SK-N-SH (cell line): Measurements from ENCODE around the gene ESPL1.

Experiments used
- CTCF ChIP-seq: fragments of 200-600 bp; sonication (generic); IDR thresholded peaks from 2 replicates; pipeline ENCODE4 v1.6.1; 2017; ENCODE audit warnings: antibody characterized with exemption, mild to moderate bottlenecking, moderate library complexity
- ELF1 ChIP-seq: IDR thresholded peaks from 2 replicates; pipeline ENCODE4 v1.4.0; 2012
- EP300 ChIP-seq, 2 experiments: IDR thresholded peaks; 2 replicates each; pipeline versions ENCODE4 v1.4.0 to v1.6.1; 2012; ENCODE audit warnings: borderline replicate concordance in 1 of 2, low read depth in 1 of 2, low read length in 1 of 2
- GABPA ChIP-seq: IDR thresholded peaks from 2 replicates; pipeline ENCODE4 v1.4.0; 2012; ENCODE audit warnings: low read depth, mild to moderate bottlenecking
- NFIC ChIP-seq: IDR thresholded peaks from 2 replicates; pipeline ENCODE4 v1.4.0; 2012; ENCODE audit warnings: borderline replicate concordance
- NRF1 ChIP-seq: IDR thresholded peaks from 2 replicates; pipeline ENCODE4 v1.6.1; 2012; ENCODE audit warnings: low read depth, mild to moderate bottlenecking, low read length
- POLR2AphosphoS5 ChIP-seq: IDR thresholded peaks from 2 replicates; pipeline ENCODE4 v1.6.1; 2012; ENCODE audit warnings: low read depth, low read length
- RXRA ChIP-seq: IDR thresholded peaks from 2 replicates; pipeline ENCODE4 v1.4.0; 2012; ENCODE audit warnings: low read depth, mild to moderate bottlenecking, borderline replicate concordance
- SMC3 ChIP-seq: IDR thresholded peaks from 2 replicates; pipeline ENCODE4 v1.6.1; 2012; ENCODE audit warnings: low read depth, low read length, improper control_type of control experiment
- TAF1 ChIP-seq: IDR thresholded peaks from 2 replicates; pipeline ENCODE4 v1.6.1; 2012; ENCODE audit warnings: low read depth, mild to moderate bottlenecking, low read length, moderate library complexity, borderline replicate concordance
- TEAD4 ChIP-seq: IDR thresholded peaks from 2 replicates; pipeline ENCODE4 v1.4.0; 2012; ENCODE audit warnings: mild to moderate bottlenecking, borderline replicate concordance; ENCODE audit not compliant: insufficient read depth
- TF ChIP-seq, protein P1 (sequence below): IDR thresholded peaks from 2 replicates; pipeline ENCODE4 v1.6.1; 2012; ENCODE audit warnings: mild to moderate bottlenecking, low read depth, low read length, moderate library complexity
- TF ChIP-seq, protein P2 (sequence below): IDR thresholded peaks from 2 replicates; pipeline ENCODE4 v1.4.0; 2012; ENCODE audit warnings: low read depth, borderline replicate concordance

DNA sequence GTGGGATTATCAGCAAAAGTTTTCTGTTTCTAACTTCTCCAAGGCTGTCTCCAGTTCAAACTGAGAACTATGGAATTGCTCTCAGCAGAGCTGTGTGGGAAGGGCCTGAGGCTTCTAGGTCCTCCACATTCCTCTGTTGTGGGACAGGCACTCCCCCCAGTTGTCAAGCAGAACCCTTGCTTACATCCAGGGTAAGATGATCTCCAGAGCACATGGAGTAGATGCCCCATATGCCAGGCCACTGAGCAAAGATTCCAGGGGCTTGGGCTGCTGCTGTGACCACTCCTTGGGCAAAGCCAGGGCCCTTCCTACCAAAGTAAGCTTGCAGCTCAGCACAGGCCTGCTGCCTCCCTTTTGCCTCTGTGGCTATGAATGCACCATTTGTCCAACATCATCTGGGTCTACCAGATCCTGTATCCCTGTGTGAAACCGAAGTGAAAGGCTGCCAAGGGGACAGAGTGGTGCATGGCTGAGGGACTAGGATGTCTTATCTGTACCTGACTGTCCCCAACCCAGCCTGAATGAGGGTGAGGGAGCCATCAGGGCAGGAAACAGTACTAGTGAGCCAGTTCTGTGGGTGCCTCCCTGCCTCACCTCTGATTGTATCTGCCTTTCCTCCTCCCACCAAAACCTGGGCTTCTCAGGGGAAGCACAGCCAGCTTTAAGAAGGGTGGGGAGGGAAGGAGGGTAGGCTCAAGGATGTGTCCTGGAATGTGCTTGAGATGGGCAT, 13.1 kb upstream of the ESPL1 start:
- TF ChIP-seq CTCF (no peak), TEAD4 (no peak), RXRA (no peak), TAF1 (no peak), POLR2AphosphoS5 (no peak), EP300 (IDR thresholded peaks at IDR 0.05; ENCODE audit: borderline replicate concordance in 1 of 2, low read depth in 1 of 2, low read length in 1 of 2) (no peak), GABPA (no peak), NFIC (no peak), ELF1 (no peak), NRF1 (no peak), SMC3 (no peak)
- TF ChIP-seq, protein P1, sequence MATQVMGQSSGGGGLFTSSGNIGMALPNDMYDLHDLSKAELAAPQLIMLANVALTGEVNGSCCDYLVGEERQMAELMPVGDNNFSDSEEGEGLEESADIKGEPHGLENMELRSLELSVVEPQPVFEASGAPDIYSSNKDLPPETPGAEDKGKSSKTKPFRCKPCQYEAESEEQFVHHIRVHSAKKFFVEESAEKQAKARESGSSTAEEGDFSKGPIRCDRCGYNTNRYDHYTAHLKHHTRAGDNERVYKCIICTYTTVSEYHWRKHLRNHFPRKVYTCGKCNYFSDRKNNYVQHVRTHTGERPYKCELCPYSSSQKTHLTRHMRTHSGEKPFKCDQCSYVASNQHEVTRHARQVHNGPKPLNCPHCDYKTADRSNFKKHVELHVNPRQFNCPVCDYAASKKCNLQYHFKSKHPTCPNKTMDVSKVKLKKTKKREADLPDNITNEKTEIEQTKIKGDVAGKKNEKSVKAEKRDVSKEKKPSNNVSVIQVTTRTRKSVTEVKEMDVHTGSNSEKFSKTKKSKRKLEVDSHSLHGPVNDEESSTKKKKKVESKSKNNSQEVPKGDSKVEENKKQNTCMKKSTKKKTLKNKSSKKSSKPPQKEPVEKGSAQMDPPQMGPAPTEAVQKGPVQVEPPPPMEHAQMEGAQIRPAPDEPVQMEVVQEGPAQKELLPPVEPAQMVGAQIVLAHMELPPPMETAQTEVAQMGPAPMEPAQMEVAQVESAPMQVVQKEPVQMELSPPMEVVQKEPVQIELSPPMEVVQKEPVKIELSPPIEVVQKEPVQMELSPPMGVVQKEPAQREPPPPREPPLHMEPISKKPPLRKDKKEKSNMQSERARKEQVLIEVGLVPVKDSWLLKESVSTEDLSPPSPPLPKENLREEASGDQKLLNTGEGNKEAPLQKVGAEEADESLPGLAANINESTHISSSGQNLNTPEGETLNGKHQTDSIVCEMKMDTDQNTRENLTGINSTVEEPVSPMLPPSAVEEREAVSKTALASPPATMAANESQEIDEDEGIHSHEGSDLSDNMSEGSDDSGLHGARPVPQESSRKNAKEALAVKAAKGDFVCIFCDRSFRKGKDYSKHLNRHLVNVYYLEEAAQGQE = no peak
- TF ChIP-seq, protein P2, sequence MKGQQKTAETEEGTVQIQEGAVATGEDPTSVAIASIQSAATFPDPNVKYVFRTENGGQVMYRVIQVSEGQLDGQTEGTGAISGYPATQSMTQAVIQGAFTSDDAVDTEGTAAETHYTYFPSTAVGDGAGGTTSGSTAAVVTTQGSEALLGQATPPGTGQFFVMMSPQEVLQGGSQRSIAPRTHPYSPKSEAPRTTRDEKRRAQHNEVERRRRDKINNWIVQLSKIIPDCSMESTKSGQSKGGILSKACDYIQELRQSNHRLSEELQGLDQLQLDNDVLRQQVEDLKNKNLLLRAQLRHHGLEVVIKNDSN = no peak
